AG08395 (cell line): ENCODE measurements around the gene BEND3.
"Not testable (repeated sequence)": the region's sequence is repeated elsewhere in the genome, so short reads cannot be mapped to it uniquely, and the experiment has no call there.

Experiments used
- DNase-seq: peaks from one replicate; pipeline ENCODE4 v3.0.0; 2012; ENCODE audit warnings: mixed read lengths, low spot score

BEND3 gene

GRCh38 chr6:107114926-107115694 lies at the start of gene BEND3:
Gene BEND3, minus strand, starts transcription at chr6:107115515. Its CDS starts 16,230 bp downstream, at chr6:107099285.
- DNase-seq = no peak

- not testable (repeated sequence) for DNase-seq
Measured at GRCh38 chr6:107164299-107164698, 49.0 kb upstream of the BEND3 start.

GRCh38 chr6:107161521-107161920 lies 46.2 kb upstream of the BEND3 start:
- DNase-seq = no peak

- DNase-seq = no peak
Measured at GRCh38 chr6:107156617-107157016, 41.3 kb upstream of the BEND3 start.

- no peak for DNase-seq
Measured at GRCh38 chr6:107154801-107155160, 39.5 kb upstream of the BEND3 start.

- DNase-seq = no peak
Measured at GRCh38 chr6:107154131-107154800, 39.0 kb upstream of the BEND3 start.

GRCh38 chr6:107152638-107153430 lies 37.5 kb upstream of the BEND3 start:
- DNase-seq = no peak

GRCh38 chr6:107144666-107145065 lies 29.4 kb upstream of the BEND3 start:
- no peak for DNase-seq

- DNase-seq = no peak
Measured at GRCh38 chr6:107144014-107144413, 28.7 kb upstream of the BEND3 start.

GRCh38 chr6:107140581-107140980 lies 25.3 kb upstream of the BEND3 start:
- no peak for DNase-seq

GRCh38 chr6:107136324-107136723 lies 21.0 kb upstream of the BEND3 start:
- DNase-seq = not testable (repeated sequence)

- not testable (repeated sequence) for DNase-seq
Measured at GRCh38 chr6:107135048-107135680, 19.8 kb upstream of the BEND3 start.

- DNase-seq = no peak
Measured at GRCh38 chr6:107132330-107132954, 17.1 kb upstream of the BEND3 start.

- DNase-seq = no peak
Measured at GRCh38 chr6:107129370-107129925, 14.1 kb upstream of the BEND3 start.

- DNase-seq = no peak
Measured at GRCh38 chr6:107128577-107128976, 13.3 kb upstream of the BEND3 start.

GRCh38 chr6:107128175-107128574 lies 12.9 kb upstream of the BEND3 start:
- no peak for DNase-seq

GRCh38 chr6:107125771-107126170 lies 10.5 kb upstream of the BEND3 start:
- DNase-seq = no peak

GRCh38 chr6:107124934-107125348 lies 9.6 kb upstream of the BEND3 start:
- DNase-seq = no peak

GRCh38 chr6:107123501-107123900 lies 8.2 kb upstream of the BEND3 start:
- no peak for DNase-seq

- no peak for DNase-seq
Measured at GRCh38 chr6:107122748-107123147, 7.4 kb upstream of the BEND3 start.

- DNase-seq = no peak
Measured at GRCh38 chr6:107121964-107122495, 6.7 kb upstream of the BEND3 start.
